ENCODE results near the gene OR4D11. TPM values are rescaled to one million over a fixed set of nuclear protein-coding genes. Genes with fewer than 3 reads are reported as not detected.

The OR4D11 gene
- total RNA-seq (2014; rRNA removed; shearing (Covaris generic)) (not detected in 2 replicates), total RNA-seq (2022) (not detected in 2 replicates), Bru-seq, nascent RNA (not detected), BruChase-seq, experiment 1, labeled RNA remaining after a 6-hour chase (not detected), BruChase-seq, experiment 2, labeled RNA remaining after a 2-hour chase (not detected)
- long read RNA-seq: 0 reads

DNA sequence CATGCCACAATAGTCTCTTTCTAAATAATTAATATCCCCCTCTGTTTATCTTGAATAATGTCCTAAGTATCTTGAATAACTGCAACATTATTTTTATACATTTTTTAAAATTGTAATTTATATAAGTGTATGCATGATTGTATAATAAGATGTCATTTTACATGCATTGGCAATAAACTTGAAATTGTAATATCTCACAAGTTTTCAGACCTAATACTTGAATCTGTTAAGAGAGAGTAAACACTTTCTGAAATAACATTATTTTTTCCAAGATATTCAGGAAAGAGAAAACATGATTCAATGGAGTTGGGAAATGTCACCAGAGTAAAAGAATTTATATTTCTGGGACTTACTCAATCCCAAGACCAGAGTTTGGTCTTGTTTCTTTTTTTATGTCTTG lies at the start of gene OR4D11:
Gene OR4D11, plus strand, starts transcription at position 301 of the 400 bp plus-strand sequence. Its CDS starts 0 bp downstream, at position 301.
- Histone ChIP-seq H3K4me3 (ENCODE audit: low read depth, low read length, poor library complexity, severe bottlenecking) (no peak within 1 kb of the TSS), H3K4me2 (ENCODE audit: low read length) (no peak within 1 kb of the TSS), H3K4me1 (ENCODE audit: insufficient read depth, low read length, poor library complexity, severe bottlenecking) (no peaks in the 10 kb centered on the region), H3K79me2 (ENCODE audit: insufficient read depth, low read depth, low read length) (no peaks in the 10 kb centered on the region), H4K20me1 (ENCODE audit: insufficient read depth, low read length) (no peaks in the 10 kb centered on the region), H3K9me2 (ENCODE audit: insufficient read depth, low read length) (no peaks in the 10 kb centered on the region), H3K27ac (ENCODE audit: low read depth, low read length, poor library complexity, severe bottlenecking) (no peak within 1 kb of the TSS), H3K36me3 (ENCODE audit: insufficient read depth, low read length) (no peaks in the 10 kb centered on the region), H2AFZ (ENCODE audit: low read length) (no peak within 1 kb of the TSS), H3K9me3 (ENCODE audit: low read length) (no peaks in the 10 kb centered on the region)
- DNase-seq (ENCODE audit: low spot score): no peak
- TF ChIP-seq CTCF (conservative IDR thresholded peaks at IDR 0.05; ENCODE audit: low read length) (no peak), EZH2phosphoT487 (IDR thresholded peaks at IDR 0.05; ENCODE audit: borderline replicate concordance, low read depth, low read length) (no peak)
- intact Hi-C loops (cut with micrococcal nuclease; ENCODE audit: unreplicated experiment): no loop called here
- no TSS peak for BruUV-seq (replicated peaks)
- ChIA-PET POLR2A (interaction anchor here (0.6 kb wide), 1 partner anchor 166 kb away, joined by 3 read pairs; no protein-coding TSS in a partner anchor), CTCF (ENCODE audit: unreplicated experiment) (no interaction called here)

- Histone ChIP-seq H3K4me1 (ENCODE audit: insufficient read depth, low read length, poor library complexity, severe bottlenecking) (no peaks in the 10 kb centered on the region), H3K36me3 (ENCODE audit: insufficient read depth, low read length) (no peaks in the 10 kb centered on the region), H3K4me2 (ENCODE audit: low read length) (no peak within 1 kb of the TSS), H4K20me1 (ENCODE audit: insufficient read depth, low read length) (no peaks in the 10 kb centered on the region), H3K79me2 (ENCODE audit: insufficient read depth, low read depth, low read length) (no peaks in the 10 kb centered on the region), H3K9me2 (ENCODE audit: insufficient read depth, low read length) (no peaks in the 10 kb centered on the region), H3K9me3 (ENCODE audit: low read length) (no peaks in the 10 kb centered on the region), H3K27ac (ENCODE audit: low read depth, low read length, poor library complexity, severe bottlenecking) (no peak within 1 kb of the TSS), H3K4me3 (ENCODE audit: low read depth, low read length, poor library complexity, severe bottlenecking) (no peak within 1 kb of the TSS), H2AFZ (ENCODE audit: low read length) (no peak within 1 kb of the TSS)
- CTCF ChIA-PET (ENCODE audit: unreplicated experiment): no interaction called here
- no TSS peak for BruUV-seq (replicated peaks)
- intact Hi-C loops (cut with micrococcal nuclease; ENCODE audit: unreplicated experiment): loop anchor here (1.0 kb wide), 1 partner anchor 9 kb away; no protein-coding TSS in a partner anchor
- DNase-seq (ENCODE audit: low spot score): no peak
- POLR2A ChIA-PET: no interaction called here
- TF ChIP-seq CTCF (conservative IDR thresholded peaks at IDR 0.05; ENCODE audit: low read length): no peak
- no peak for TF ChIP-seq EZH2phosphoT487 (IDR thresholded peaks at IDR 0.05; ENCODE audit: borderline replicate concordance, low read depth, low read length)
Measured at GRCh38 chr11:59456661-59457060, 46.7 kb upstream of the OR4D11 start, which contains the start of gene OR4D6. OR4D6 (plus strand) TSS chr11:59456961; CDS start chr11:59456961, 0 bp downstream.

DNA sequence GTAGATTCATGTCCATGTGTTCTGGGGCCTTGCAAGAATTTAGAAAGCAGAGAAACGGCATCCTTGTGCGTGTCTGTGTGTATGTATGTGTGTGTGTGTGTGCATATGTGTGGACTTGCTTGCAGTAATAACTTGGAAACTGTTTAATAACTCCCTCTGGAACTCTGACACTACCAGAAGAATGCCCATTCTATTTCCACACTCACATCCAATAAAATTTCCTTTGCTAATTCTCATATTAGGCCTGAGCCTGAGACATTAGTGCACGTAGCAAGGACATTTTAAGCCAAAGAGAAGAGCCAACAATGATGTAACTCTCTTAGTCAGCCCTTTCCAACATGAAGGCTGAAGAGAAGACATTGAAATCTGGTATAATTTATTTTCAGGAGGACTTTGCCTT lies 43.5 kb upstream of the OR4D11 start:
- ChIA-PET POLR2A (no interaction called here), CTCF (ENCODE audit: unreplicated experiment) (no interaction called here)
- Histone ChIP-seq H4K20me1 (ENCODE audit: insufficient read depth, low read length) (no peaks in the 10 kb centered on the region), H3K9me3 (ENCODE audit: low read length) (no peaks in the 10 kb centered on the region), H2AFZ (ENCODE audit: low read length) (no peak overlapping the region), H3K4me2 (ENCODE audit: low read length) (no peak overlapping the region), H3K36me3 (ENCODE audit: insufficient read depth, low read length) (no peaks in the 10 kb centered on the region), H3K4me1 (ENCODE audit: insufficient read depth, low read length, poor library complexity, severe bottlenecking) (no peaks in the 10 kb centered on the region), H3K79me2 (ENCODE audit: insufficient read depth, low read depth, low read length) (no peaks in the 10 kb centered on the region), H3K4me3 (ENCODE audit: low read depth, low read length, poor library complexity, severe bottlenecking) (no peak overlapping the region), H3K27ac (ENCODE audit: low read depth, low read length, poor library complexity, severe bottlenecking) (no peak overlapping the region), H3K9me2 (ENCODE audit: insufficient read depth, low read length) (no peaks in the 10 kb centered on the region)
- intact Hi-C loops (cut with micrococcal nuclease; ENCODE audit: unreplicated experiment): no loop called here
- DNase-seq (ENCODE audit: low spot score): no peak
- BruUV-seq (replicated peaks): no TSS peak
- TF ChIP-seq EZH2phosphoT487 (IDR thresholded peaks at IDR 0.05; ENCODE audit: borderline replicate concordance, low read depth, low read length) (no peak), CTCF (conservative IDR thresholded peaks at IDR 0.05; ENCODE audit: low read length) (no peak)

Data from OCI-LY7 (cell line).